GM10248 (cell line): Measurements from ENCODE around the gene CNNM2.

Experiments used
- CTCF ChIA-PET: fragments of 300-600 bp; sonication (Branson Sonifier 250); formaldehyde crosslinking; extraction: SDS; loops from one replicate; lab custom pipeline; 2021; ENCODE audit warnings: antibody characterized with exemption; lab: Yijun Ruan, JAX
- POLR2A ChIA-PET: fragments of 350-650 bp; sonication (Branson Sonifier 250); formaldehyde crosslinking; extraction: SDS; loops from one replicate; lab custom pipeline; 2020; ENCODE audit warnings: antibody characterized with exemption; lab: Yijun Ruan, JAX
- DNase-seq: peaks from one replicate; pipeline ENCODE4 v3.0.0; 2012; ENCODE audit errors: extremely low spot score
- TF ChIP-seq, protein P1 (sequence below): IDR thresholded peaks from 2 replicates; pipeline ENCODE4 v1.5.1; 2012; ENCODE audit warnings: mild to moderate bottlenecking, low read depth; ENCODE audit errors: extremely low read depth, missing control alignments, control extremely low read depth

Gene CNNM2

DNA sequence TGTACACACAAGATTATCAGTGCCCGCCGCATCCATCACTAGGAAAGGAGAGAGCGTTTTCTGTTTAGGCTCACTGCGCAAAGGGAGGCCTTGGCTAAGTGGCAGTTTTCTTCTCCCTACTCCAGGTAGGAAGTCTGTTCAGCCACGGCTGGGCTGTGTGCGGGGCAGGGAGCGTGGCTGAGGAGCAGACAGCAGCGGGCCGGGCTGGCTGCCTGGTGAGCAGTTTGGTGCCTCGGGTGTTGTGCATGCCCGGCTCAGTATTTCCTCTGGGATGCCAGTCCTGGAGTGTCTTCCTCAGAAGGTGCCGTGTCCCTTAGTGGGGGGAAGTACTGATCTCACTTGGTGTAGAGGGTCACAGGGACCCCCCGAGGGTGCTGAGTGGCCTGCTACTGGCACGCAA lies 160.6 kb downstream of the CNNM2 start:
- CTCF ChIA-PET: interaction anchor here (1.1 to 1.4 kb wide), 3 partner anchors 7 to 162 kb away, joined by 3 to 4 read pairs (median 4); partner anchors contain the start of gene CNNM2
- DNase-seq: no peak
- POLR2A ChIA-PET: no interaction called here
- TF ChIP-seq, protein P1, sequence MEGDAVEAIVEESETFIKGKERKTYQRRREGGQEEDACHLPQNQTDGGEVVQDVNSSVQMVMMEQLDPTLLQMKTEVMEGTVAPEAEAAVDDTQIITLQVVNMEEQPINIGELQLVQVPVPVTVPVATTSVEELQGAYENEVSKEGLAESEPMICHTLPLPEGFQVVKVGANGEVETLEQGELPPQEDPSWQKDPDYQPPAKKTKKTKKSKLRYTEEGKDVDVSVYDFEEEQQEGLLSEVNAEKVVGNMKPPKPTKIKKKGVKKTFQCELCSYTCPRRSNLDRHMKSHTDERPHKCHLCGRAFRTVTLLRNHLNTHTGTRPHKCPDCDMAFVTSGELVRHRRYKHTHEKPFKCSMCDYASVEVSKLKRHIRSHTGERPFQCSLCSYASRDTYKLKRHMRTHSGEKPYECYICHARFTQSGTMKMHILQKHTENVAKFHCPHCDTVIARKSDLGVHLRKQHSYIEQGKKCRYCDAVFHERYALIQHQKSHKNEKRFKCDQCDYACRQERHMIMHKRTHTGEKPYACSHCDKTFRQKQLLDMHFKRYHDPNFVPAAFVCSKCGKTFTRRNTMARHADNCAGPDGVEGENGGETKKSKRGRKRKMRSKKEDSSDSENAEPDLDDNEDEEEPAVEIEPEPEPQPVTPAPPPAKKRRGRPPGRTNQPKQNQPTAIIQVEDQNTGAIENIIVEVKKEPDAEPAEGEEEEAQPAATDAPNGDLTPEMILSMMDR: no peak

DNA sequence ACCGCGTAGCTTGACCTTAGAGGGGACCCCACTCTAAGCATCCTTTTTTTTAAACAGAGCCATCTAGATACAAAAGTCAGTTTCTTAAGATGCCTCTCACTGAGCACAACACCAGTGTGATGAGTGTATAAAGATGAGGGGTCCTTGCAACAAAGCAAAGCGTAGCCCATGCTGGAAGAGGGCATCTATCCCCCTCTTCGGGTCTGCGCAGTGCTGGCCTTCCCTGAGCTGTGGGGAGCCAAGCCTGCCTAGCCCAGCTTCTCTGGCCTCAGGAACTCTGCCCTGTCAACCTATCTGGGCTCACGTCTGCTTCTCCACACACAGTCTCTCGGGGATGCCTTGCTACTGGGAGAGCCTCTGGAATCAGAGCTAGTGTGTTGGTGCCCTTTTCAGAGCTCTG lies 161.0 kb downstream of the CNNM2 start:
- no peak for DNase-seq
- TF ChIP-seq, protein P1: no peak
- CTCF ChIA-PET: interaction anchor here (0.7 to 1.7 kb wide), 5 partner anchors 8 to 165 kb away, joined by 3 to 4 read pairs (median 3); partner anchors contain the start of gene CNNM2
- POLR2A ChIA-PET: no interaction called here

DNA sequence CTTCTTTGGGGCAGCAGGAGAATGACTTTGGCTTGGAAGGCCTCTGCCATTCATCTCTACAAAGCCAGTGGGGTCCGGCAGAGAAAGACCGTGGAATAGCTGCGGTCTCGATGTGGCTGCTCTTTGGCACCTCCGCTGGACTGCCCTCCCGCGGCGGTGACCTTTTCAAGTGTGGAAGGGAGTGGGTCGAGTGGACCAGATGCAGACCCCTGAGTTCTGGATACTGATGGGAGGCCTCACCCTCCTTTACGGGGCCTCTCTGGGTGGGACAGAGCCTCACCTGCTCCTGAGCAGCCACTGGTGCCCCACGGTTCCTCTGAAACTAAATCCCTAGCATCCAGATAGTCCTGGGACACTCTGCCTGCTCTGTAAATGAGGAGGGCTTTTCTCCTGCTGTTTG lies 161.9 kb downstream of the CNNM2 start:
- ChIA-PET CTCF (interaction anchor here (0.7 to 1.7 kb wide), 4 partner anchors 9 to 165 kb away, joined by 3 to 4 read pairs (median 4); partner anchors contain the start of gene CNNM2), POLR2A (no interaction called here)
- TF ChIP-seq, protein P1: no peak
- no peak for DNase-seq

DNA sequence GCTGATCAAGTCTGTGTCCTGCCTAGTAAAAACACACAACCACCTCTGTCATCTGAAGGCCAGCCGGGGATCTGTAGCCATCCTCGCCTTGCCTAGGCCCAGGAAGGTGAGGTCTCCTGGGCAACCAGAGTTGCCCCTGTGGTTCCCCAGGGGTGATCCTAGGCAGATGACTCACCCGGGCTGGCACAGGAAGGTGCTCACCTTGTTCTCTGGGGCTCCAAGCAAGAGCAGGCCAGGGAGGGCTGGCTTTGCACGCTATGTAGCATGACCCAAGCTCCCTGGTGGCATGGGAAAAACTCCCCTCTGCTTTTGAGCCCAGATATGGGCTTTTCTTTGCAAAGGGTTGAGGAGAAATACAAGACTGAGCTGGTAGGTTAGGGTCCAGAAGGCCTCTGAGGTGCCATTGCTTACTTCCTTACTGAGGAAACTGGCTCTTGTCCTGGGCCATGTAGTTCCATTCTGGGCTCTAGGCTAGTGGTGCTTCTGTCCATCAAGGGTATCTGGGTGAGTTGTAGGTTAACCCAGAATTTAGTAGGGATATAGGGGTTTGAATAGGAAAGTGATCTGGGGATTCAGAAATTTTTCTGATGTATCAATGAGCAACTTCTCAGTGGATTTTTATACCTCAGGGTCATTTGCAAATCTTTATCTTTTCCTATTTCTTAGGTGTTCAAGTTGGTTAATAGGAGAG lies 162.9 kb downstream of the CNNM2 start:
- TF ChIP-seq, protein P1: no peak
- ChIA-PET CTCF (interaction anchor here (0.7 to 1.4 kb wide), 4 partner anchors 10 to 12 kb away, joined by 3 to 4 read pairs (median 3); no protein-coding TSS in a partner anchor), POLR2A (interaction anchor here (0.6 kb wide), 1 partner anchor 1193 kb away, joined by 3 read pairs; no protein-coding TSS in a partner anchor)
- DNase-seq: no peak

DNA sequence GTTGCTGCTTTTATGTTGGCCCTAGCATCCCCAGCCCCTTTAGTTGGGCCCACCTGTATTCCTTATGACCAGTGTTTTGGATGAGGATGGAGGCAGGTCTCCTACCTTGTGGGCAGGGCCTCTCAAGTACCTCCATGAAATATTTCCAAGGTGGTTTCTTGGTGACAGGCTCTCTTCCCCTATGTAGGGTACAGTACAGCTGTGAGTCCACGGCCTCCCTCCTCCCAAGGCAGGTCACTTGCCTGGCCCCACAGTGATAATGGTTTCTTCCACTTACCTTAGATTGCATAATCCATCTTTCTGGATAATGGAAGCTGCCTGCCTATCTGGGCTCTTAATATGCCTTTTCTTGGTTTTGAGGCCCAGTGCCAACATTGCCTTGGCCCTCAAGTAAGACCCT lies 164.6 kb downstream of the CNNM2 start:
- CTCF ChIA-PET: interaction anchor here (0.8 to 2.2 kb wide), 3 partner anchors 9 to 162 kb away, joined by 3 to 8 read pairs (median 3); no protein-coding TSS in a partner anchor
- no peak for DNase-seq

DNA sequence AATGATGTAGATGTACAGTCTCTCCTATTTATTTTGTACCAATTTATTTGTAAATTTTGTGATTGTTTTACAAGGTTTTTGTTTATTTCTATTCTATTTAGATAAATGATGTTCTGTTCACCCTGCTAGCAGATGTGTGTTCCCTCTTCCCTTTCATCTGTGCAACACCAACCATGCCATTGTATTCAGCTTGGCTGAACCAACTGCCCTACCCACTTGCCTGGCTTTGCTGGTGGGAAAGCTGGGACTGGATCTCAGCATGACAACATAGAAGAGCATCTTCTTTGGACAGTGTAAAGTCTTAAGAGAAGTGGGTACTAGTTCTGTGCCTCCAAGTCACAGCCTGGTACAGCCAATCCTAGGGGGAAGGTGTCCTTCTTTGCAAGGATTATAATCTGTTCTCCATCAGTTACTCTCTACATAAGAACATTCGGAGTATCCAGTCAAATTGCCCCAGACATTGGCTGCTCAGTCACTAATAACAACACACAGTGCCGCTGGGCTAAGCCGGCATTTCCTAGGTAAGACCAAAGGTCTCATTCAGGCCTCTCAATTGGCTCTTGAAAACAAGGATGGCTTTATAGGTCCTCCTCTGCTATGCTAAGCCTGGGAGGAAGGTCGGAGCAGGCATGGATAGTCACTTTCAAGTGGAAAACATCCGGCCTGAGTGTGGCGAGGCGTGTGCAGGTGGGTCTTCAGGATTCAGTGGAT lies 165.3 kb downstream of the CNNM2 start:
- TF ChIP-seq, protein P1: no peak
- POLR2A ChIA-PET: no interaction called here
- no peak for DNase-seq
- CTCF ChIA-PET: interaction anchor here (0.8 to 2.2 kb wide), 3 partner anchors 8 to 161 kb away, joined by 3 to 8 read pairs (median 3); no protein-coding TSS in a partner anchor

More for the DNA sequence above, 164.6 kb downstream of the CNNM2 start:
- POLR2A ChIA-PET: no interaction called here
- TF ChIP-seq, protein P1: no peak
